ENCODE data around the gene NR6A1.

- TF ChIP-seq, protein P1, sequence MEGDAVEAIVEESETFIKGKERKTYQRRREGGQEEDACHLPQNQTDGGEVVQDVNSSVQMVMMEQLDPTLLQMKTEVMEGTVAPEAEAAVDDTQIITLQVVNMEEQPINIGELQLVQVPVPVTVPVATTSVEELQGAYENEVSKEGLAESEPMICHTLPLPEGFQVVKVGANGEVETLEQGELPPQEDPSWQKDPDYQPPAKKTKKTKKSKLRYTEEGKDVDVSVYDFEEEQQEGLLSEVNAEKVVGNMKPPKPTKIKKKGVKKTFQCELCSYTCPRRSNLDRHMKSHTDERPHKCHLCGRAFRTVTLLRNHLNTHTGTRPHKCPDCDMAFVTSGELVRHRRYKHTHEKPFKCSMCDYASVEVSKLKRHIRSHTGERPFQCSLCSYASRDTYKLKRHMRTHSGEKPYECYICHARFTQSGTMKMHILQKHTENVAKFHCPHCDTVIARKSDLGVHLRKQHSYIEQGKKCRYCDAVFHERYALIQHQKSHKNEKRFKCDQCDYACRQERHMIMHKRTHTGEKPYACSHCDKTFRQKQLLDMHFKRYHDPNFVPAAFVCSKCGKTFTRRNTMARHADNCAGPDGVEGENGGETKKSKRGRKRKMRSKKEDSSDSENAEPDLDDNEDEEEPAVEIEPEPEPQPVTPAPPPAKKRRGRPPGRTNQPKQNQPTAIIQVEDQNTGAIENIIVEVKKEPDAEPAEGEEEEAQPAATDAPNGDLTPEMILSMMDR (conservative IDR thresholded peaks at IDR 0.05; ENCODE audit: low read depth, low read length): no peak
- TF ChIP-seq EZH2phosphoT487 (IDR thresholded peaks at IDR 0.05; ENCODE audit: borderline replicate concordance, low read length) (no peak), EZH2 (IDR thresholded peaks at IDR 0.05; ENCODE audit: low read length, unreplicated experiment) (no peak)
Measured at GRCh38 chr9:124808246-124808956, 37.3 kb upstream of the NR6A1 start.
